Gastroesophageal sphincter (tissue), 4 donors: ENCODE data around the gene TMEM145. TPM values are rescaled to one million over a fixed set of nuclear protein-coding genes. Genes with fewer than 3 reads are reported as not detected.

ENCODE experiments used
- ATAC-seq: fragments of 150-250 bp; one replicate; pipeline ENCODE4 v1.9.1; 2016; ENCODE audit warnings: mild to moderate bottlenecking, moderate library complexity
- H3K27ac ChIP-seq, 4 donors: fragments of 200-600 bp; sonication (generic) in 3 of 4; 1 replicate in 3 of 4; 2 replicates in 1 of 4; pipeline ENCODE4 v1.5.1; 2016 to 2019
- H3K27me3 ChIP-seq: fragments of 200-600 bp; sonication (generic); one replicate; pipeline ENCODE4 v1.5.1; 2019
- H3K36me3 ChIP-seq, 2 donors: fragments of 200-600 bp; sonication (generic); one replicate each; pipeline ENCODE4 v1.5.1; 2019; ENCODE audit warnings: control low read depth in 1 of 2
- H3K4me1 ChIP-seq, 3 donors: fragments of 200-600 bp; sonication (generic); 1 replicate in 2 of 3; 2 replicates in 1 of 3; pipeline ENCODE4 v1.5.1; 2016 to 2019; ENCODE audit warnings: control low read depth in 2 of 3
- H3K4me3 ChIP-seq, 2 donors: fragments of 200-600 bp; sonication (generic); one replicate each; pipeline ENCODE4 v1.5.1; 2019; ENCODE audit warnings: mild to moderate bottlenecking in 1 of 2, moderate library complexity in 1 of 2
- H3K9me3 ChIP-seq, 3 donors: fragments of 200-600 bp; sonication (generic); one replicate each; pipeline ENCODE4 v1.5.1; 2017 to 2019; ENCODE audit warnings: control low read depth in 2 of 3
- EP300 ChIP-seq: sonication (generic); formaldehyde crosslinking; IDR thresholded peaks from one replicate; pipeline ENCODE4 v1.6.1; 2017; ENCODE audit warnings: antibody characterized with exemption, mild to moderate bottlenecking
- POLR2A ChIP-seq, 2 donors: fragments of 450-650 bp; IDR thresholded peaks; one replicate each; pipeline ENCODE4 v1.6.1; 2017; ENCODE audit warnings: antibody characterized with exemption in 2 of 2, mild to moderate bottlenecking in 2 of 2, moderate library complexity in 1 of 2
- POLR2AphosphoS5 ChIP-seq: sonication (generic); formaldehyde crosslinking; IDR thresholded peaks from one replicate; pipeline ENCODE4 v1.6.1; 2017; ENCODE audit warnings: antibody characterized with exemption
- WGBS, 2 donors: methylation state at CpG; one replicate each; pipeline ENCODE4 v1.1.5; 2018; ENCODE audit warnings: low coverage in 1 of 2; 5-methylcytosine and 5-hydroxymethylcytosine counted together
- total RNA-seq, 4 donors: library from RNA; depleted of rRNA; stranded (reverse); fragments of >200 nt; gene quantifications; one replicate each; pipeline ENCODE4 v1.1.0, GENCODE V29; 2016
- TF ChIP-seq, protein P1 (sequence below), 4 experiments: fragments of 200-600 bp in 2 of 4; fragments of 450-650 bp in 2 of 4; sonication (generic) in 1 of 4; IDR thresholded peaks; one replicate each; pipeline ENCODE4 v1.5.1; 2017 to 2019; ENCODE audit warnings: antibody characterized with exemption in 4 of 4, mild to moderate bottlenecking in 2 of 4, moderate library complexity in 2 of 4

TMEM145 gene
- total RNA-seq, 4 donors from 2014 or later: 0.27 TPM; not detected in 3

- H3K36me3 ChIP-seq: peaks cover 0 to 35% of the 10 kb centered on the region in 2 donors
- WGBS, 2 donors: 73 to 85% methylated on average over 4 of the region's 15 CpGs
- ATAC-seq: no peak
- no peaks in the 10 kb centered on the region for H3K9me3 ChIP-seq
- H3K4me3 ChIP-seq: no peak overlapping the region
- H3K4me1 ChIP-seq: peaks cover 0 to 16% (median 4%) of the 10 kb centered on the region in 3 donors
- H3K27me3 ChIP-seq: no peaks in the 10 kb centered on the region
- no peak overlapping the region for H3K27ac ChIP-seq
- TF ChIP-seq POLR2A (IDR thresholded peaks at IDR 0.05) (no peak), EP300 (no peak), POLR2AphosphoS5 (no peak)
- TF ChIP-seq, protein P1, sequence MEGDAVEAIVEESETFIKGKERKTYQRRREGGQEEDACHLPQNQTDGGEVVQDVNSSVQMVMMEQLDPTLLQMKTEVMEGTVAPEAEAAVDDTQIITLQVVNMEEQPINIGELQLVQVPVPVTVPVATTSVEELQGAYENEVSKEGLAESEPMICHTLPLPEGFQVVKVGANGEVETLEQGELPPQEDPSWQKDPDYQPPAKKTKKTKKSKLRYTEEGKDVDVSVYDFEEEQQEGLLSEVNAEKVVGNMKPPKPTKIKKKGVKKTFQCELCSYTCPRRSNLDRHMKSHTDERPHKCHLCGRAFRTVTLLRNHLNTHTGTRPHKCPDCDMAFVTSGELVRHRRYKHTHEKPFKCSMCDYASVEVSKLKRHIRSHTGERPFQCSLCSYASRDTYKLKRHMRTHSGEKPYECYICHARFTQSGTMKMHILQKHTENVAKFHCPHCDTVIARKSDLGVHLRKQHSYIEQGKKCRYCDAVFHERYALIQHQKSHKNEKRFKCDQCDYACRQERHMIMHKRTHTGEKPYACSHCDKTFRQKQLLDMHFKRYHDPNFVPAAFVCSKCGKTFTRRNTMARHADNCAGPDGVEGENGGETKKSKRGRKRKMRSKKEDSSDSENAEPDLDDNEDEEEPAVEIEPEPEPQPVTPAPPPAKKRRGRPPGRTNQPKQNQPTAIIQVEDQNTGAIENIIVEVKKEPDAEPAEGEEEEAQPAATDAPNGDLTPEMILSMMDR (IDR thresholded peaks at IDR 0.05): no peak
Observed at GRCh38 chr19:42297039-42297438, 16.1 kb upstream of the TMEM145 start.

DNA sequence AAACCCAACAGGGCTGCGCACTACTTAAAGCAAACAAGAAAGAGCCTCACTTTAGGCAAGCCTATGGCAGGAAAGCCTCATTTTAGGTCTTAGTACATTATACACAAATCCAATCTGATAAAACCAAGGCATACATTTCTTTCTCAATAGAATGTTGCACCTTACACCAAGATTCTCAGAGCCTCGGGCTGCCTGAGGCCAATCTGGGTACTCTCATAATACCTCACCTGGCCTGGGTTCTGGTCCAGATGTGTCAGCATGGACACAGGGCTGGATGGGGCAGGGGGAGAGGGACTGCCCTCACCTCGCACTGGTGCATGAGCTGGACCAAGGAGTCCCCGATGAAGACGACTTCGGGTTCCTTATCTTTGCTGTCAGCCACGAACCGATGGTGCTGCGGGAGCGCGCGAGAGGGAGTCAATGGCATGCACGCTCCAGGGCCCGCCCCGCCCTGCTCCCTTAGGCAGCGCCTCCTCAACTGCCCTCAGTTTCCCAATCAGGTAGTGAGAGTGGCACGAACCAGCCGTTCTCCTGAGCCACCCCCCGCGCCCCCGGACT lies 11.4 kb upstream of the TMEM145 start, which contains the start of gene PRR19:
PRR19 (plus strand) TSS at position 487 of the 558 bp plus-strand sequence. CDS start 7,453 bp downstream, outside the sequence.
- H3K9me3 ChIP-seq: no peaks in the 10 kb centered on the region
- no peak for TF ChIP-seq EP300
- TF ChIP-seq POLR2AphosphoS5: no peak
- TF ChIP-seq, protein P1 (IDR thresholded peaks at IDR 0.05): no peak
- TF ChIP-seq POLR2A (IDR thresholded peaks at IDR 0.05): no peak
- 17 to 49% methylated on average over 2 to 6 of the region's 21 CpGs for WGBS, 2 donors
- peak; percentile 7 for ATAC-seq
- H3K4me3 ChIP-seq: peak within 1 kb of the TSS; percentile 18 to 58
- H3K27me3 ChIP-seq: no peaks in the 10 kb centered on the region
- H3K36me3 ChIP-seq: no peaks in the 10 kb centered on the region
- H3K27ac ChIP-seq: peak within 1 kb of the TSS in 3 of 4 donors; percentile 62 to 73 (median 68)
- H3K4me1 ChIP-seq: peaks cover 0 to 22% (median 11%) of the 10 kb centered on the region in 3 donors

- TF ChIP-seq POLR2A (IDR thresholded peaks at IDR 0.05): no peak
- TF ChIP-seq, protein P1 (IDR thresholded peaks at IDR 0.05): no peak
- no peak for TF ChIP-seq POLR2AphosphoS5
- no peak for TF ChIP-seq EP300
- Histone ChIP-seq H3K27ac (peak overlapping the region in 1 of 4 donors; percentile 73), H3K27me3 (no peaks in the 10 kb centered on the region), H3K4me1 (peaks cover 0 to 22% (median 11%) of the 10 kb centered on the region in 3 donors), H3K9me3 (no peaks in the 10 kb centered on the region), H3K36me3 (no peaks in the 10 kb centered on the region), H3K4me3 (peak overlapping the region in 1 of 2 donors; percentile 58)
- 0 to 56% methylated on average over 2 to 10 of the region's 11 CpGs for WGBS, 2 donors
- no peak for ATAC-seq
Observed at GRCh38 chr19:42303101-42303464, 10.0 kb upstream of the TMEM145 start.

GRCh38 chr19:42303876-42304275 lies 9.2 kb upstream of the TMEM145 start:
- no peak overlapping the region for H3K4me3 ChIP-seq
- H3K4me1 ChIP-seq: peaks cover 0 to 22% (median 11%) of the 10 kb centered on the region in 3 donors
- WGBS, 2 donors: 90 to 92% methylated on average over 2 to 8 of the region's 8 CpGs
- H3K27me3 ChIP-seq: no peaks in the 10 kb centered on the region
- no peak overlapping the region for H3K27ac ChIP-seq
- TF ChIP-seq POLR2A (IDR thresholded peaks at IDR 0.05) (no peak), EP300 (no peak), POLR2AphosphoS5 (no peak)
- TF ChIP-seq, protein P1 (IDR thresholded peaks at IDR 0.05): no peak
- no peaks in the 10 kb centered on the region for H3K9me3 ChIP-seq
- ATAC-seq: no peak
- no peaks in the 10 kb centered on the region for H3K36me3 ChIP-seq

DNA sequence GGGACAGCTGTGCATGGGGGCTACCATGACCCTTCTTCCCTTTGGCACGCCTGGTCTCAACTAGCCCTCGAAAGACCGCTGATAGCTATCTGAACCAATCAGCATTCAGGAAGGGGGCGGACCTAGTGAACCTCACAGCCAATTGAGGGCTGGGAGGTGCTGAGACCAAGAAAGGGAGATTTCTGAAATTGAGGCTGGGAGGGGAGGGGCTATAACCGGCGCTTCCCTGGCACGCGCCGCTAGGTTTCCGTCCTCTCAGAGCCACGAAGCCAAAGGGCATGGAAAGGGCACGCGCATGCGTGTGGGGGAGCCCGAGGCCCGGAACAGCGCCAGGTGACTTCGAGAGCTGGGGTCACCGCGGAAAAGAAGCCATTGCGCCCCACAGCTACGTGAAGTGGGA lies 6.5 kb upstream of the TMEM145 start:
- H3K9me3 ChIP-seq: no peaks in the 10 kb centered on the region
- 79 to 81% methylated on average over 9 to 20 of the region's 22 CpGs for WGBS, 2 donors
- no peak for ATAC-seq
- H3K27me3 ChIP-seq: peaks cover 10% of the 10 kb centered on the region
- no peak overlapping the region for H3K27ac ChIP-seq
- TF ChIP-seq EP300 (no peak), POLR2A (IDR thresholded peaks at IDR 0.05) (no peak), POLR2AphosphoS5 (no peak)
- TF ChIP-seq, protein P1 (IDR thresholded peaks at IDR 0.05): no peak
- H3K36me3 ChIP-seq: no peaks in the 10 kb centered on the region
- H3K4me3 ChIP-seq: no peak overlapping the region
- peaks cover 0 to 19% (median 11%) of the 10 kb centered on the region in 3 donors for H3K4me1 ChIP-seq
